Transverse colon (tissue), 4 donors: ENCODE measurements around the gene HID1.

ENCODE experiments used
- CTCF ChIP-seq, 5 experiments: fragments of 200-600 bp in 3 of 5; fragments of 450-650 bp in 2 of 5; sonication (generic) in 3 of 5; IDR thresholded peaks; 1 replicate in 2 of 5; 2 replicates in 3 of 5; pipeline ENCODE4 v1.5.1; 2016 to 2017; ENCODE audit warnings: antibody characterized with exemption in 5 of 5, inconsistent platforms in 3 of 5, mild to moderate bottlenecking in 2 of 5, moderate library complexity in 1 of 5
- EP300 ChIP-seq: sonication (generic); formaldehyde crosslinking; IDR thresholded peaks from one replicate; pipeline ENCODE4 v1.6.1; 2017; ENCODE audit warnings: antibody characterized with exemption, low read depth
- POLR2A ChIP-seq: fragments of 450-650 bp; IDR thresholded peaks from one replicate; pipeline ENCODE4 v1.6.1; 2016; ENCODE audit warnings: antibody characterized with exemption, mild to moderate bottlenecking, moderate library complexity
- POLR2AphosphoS5 ChIP-seq, 3 donors: sonication (generic); formaldehyde crosslinking; IDR thresholded peaks; one replicate each; pipeline ENCODE4 v1.6.1; 2016; ENCODE audit warnings: antibody characterized with exemption in 3 of 3

- TF ChIP-seq CTCF (IDR thresholded peaks at IDR 0.05) = no peak
- no peak for TF ChIP-seq POLR2AphosphoS5 (IDR thresholded peaks at IDR 0.05)
- TF ChIP-seq POLR2A = no peak
- TF ChIP-seq EP300 = no peak
Observed at GRCh38 chr17:74990581-74991105, 18.1 kb upstream of the HID1 start.
